GM12874 (cell line): ENCODE results near the gene MKNK2.

Experiments used
- TF ChIP-seq, protein P1 (sequence below): IDR thresholded peaks from 2 replicates; pipeline ENCODE4 v1.5.1; 2011; ENCODE audit warnings: low read depth, mild to moderate bottlenecking, control low read depth, low read length, moderate library complexity; ENCODE audit not compliant: insufficient read depth

The MKNK2 gene

DNA sequence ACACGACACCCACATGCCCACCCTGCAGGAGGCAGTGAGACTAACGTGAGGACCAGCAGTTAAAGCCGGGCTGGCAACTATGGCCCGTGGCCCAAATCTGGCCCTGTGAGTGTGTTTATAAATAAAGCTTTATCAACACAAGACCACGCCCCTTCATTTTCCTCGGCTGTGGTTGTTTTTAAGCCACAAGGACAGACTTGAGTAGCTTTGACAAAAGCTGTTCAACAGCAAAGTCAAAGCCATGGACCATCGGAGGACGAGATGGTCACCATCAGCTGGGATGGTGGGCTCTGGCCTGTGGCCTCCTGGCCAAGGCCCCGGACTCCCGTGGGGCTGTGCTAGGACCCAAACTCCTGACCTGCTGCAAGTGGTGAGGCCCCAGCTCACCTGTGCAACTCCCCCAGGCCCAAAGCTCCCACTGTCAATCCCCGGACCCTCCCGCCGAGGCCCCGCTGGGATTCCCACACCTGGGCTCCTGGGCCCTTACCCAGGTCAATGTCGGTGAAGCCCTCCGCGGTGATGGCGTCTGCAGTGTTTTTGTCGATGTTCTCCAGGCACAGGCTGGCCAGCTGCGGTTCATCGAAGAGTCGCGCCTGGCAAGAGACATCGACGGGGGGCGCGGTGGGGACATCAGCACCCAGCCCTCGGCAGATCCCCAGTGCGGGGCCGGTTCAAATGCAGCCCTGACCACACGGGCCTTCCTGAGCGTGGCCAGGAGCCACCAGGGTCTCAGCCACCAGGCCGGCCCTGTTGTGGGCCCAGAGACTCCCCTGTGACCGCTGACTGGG, 60.6 kb downstream of the MKNK2 start:
- TF ChIP-seq, protein P1, sequence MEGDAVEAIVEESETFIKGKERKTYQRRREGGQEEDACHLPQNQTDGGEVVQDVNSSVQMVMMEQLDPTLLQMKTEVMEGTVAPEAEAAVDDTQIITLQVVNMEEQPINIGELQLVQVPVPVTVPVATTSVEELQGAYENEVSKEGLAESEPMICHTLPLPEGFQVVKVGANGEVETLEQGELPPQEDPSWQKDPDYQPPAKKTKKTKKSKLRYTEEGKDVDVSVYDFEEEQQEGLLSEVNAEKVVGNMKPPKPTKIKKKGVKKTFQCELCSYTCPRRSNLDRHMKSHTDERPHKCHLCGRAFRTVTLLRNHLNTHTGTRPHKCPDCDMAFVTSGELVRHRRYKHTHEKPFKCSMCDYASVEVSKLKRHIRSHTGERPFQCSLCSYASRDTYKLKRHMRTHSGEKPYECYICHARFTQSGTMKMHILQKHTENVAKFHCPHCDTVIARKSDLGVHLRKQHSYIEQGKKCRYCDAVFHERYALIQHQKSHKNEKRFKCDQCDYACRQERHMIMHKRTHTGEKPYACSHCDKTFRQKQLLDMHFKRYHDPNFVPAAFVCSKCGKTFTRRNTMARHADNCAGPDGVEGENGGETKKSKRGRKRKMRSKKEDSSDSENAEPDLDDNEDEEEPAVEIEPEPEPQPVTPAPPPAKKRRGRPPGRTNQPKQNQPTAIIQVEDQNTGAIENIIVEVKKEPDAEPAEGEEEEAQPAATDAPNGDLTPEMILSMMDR: no peak

DNA sequence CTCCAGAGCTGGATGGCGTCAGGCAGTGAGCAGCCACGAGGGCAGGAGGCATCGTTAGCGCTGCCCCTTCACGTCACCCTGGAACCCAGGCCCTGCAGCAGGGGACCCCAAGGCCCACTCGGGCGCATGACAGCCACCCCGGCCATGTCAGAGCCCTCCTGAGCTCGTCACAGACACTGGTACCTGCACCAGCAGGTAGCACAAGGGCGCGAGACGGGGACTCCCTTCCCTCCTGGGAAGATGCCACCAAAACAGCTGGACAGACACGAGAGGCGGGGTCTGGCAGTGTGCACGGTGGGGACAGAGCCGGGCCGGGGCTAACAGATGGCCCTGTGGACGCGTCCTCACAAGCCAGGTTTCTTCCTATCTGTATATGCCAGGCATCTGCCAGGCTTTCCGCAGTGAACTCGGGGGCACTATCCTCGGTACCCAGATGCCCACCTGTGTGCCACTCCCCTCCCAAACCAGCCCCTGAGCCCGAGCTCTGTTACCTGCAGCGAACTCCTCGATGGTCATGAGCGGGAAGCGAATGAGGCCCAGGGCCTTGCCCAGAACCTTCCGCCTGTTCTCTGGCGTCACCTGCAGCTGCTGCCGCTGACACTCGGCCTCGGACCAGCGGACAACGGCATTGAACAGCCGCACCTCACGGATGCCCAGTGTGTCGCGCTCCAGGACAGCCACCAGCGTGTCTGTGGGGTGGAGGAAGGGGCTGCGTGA, 61.4 kb downstream of the MKNK2 start:
- TF ChIP-seq, protein P1: no peak
